NCI-H1105 (cell line): ENCODE measurements around the gene ATP6V0E2.
"Not testable (repeated sequence)": the region's sequence is repeated elsewhere in the genome, so short reads cannot be mapped to it uniquely, and the experiment has no call there.

Experiments used
- DNase-seq: peaks from one replicate; lab custom pipeline; 2025; lab: John Stamatoyannopoulos, UW

Gene ATP6V0E2

GRCh38 chr7:149873074-149873969, at the start of gene ATP6V0E2:
Gene ATP6V0E2 (plus strand): TSS chr7:149873969. CDS start chr7:149874066, 97 bp downstream.
- peak; percentile 94 for DNase-seq

- DNase-seq = no peak
These were observed 49.4 kb upstream of the ATP6V0E2 start for GRCh38 chr7:149824301-149824741.

GRCh38 chr7:149824748-149825566, 48.8 kb upstream of the ATP6V0E2 start:
- no peak for DNase-seq

- DNase-seq = no peak
These were observed 48.0 kb upstream of the ATP6V0E2 start for GRCh38 chr7:149825567-149826343.

GRCh38 chr7:149826344-149827088, 47.3 kb upstream of the ATP6V0E2 start:
- no peak for DNase-seq

- DNase-seq = no peak
These were observed 46.4 kb upstream of the ATP6V0E2 start for GRCh38 chr7:149827089-149827981.

GRCh38 chr7:149828357-149829309, 45.1 kb upstream of the ATP6V0E2 start:
- no peak for DNase-seq

- not testable (repeated sequence) for DNase-seq
These were observed 43.2 kb upstream of the ATP6V0E2 start for GRCh38 chr7:149830527-149830926.

GRCh38 chr7:149830997-149831740, 42.6 kb upstream of the ATP6V0E2 start:
- DNase-seq = no peak

- no peak for DNase-seq
These were observed 42.0 kb upstream of the ATP6V0E2 start for GRCh38 chr7:149831741-149832219.

GRCh38 chr7:149832332-149833041, 41.3 kb upstream of the ATP6V0E2 start:
- DNase-seq = no peak

GRCh38 chr7:149833495-149834130, 40.2 kb upstream of the ATP6V0E2 start:
- DNase-seq = no peak

- no peak for DNase-seq
These were observed 39.2 kb upstream of the ATP6V0E2 start for GRCh38 chr7:149834601-149835000.

GRCh38 chr7:149836434-149836833, 37.3 kb upstream of the ATP6V0E2 start:
- DNase-seq = no peak

GRCh38 chr7:149837564-149838223, 36.1 kb upstream of the ATP6V0E2 start:
- DNase-seq = no peak

GRCh38 chr7:149838224-149838991, 35.4 kb upstream of the ATP6V0E2 start, which contains the start of gene ZNF862:
Gene ZNF862 (plus strand): TSS chr7:149838375. CDS start chr7:149838612, 237 bp downstream.
- peak; percentile 98 for DNase-seq
